Keratinocyte (primary cell): ENCODE measurements around the gene TP73. TPM values are rescaled to one million over a fixed set of nuclear protein-coding genes. Genes with fewer than 3 reads are reported as not detected.

Source experiments
- DNase-seq: peaks from one replicate; pipeline ENCODE4 v3.0.0-alpha.2; 2011; ENCODE audit warnings: low read depth, missing footprints, low spot score
- FAIRE-seq: peaks from 2 replicates; lab custom pipeline; 2011; peaks lifted over from hg19 to GRCh38; lab: Jason Lieb, UNC
- H2AFZ ChIP-seq: 2 replicates; pipeline ENCODE4 v1.6.0; 2012; ENCODE audit warnings: low read length, control low read depth, inconsistent platforms; ENCODE audit not compliant: control insufficient read depth
- H3K27ac ChIP-seq: 2 replicates; pipeline ENCODE4 v1.5.1; 2011; ENCODE audit warnings: low read length; ENCODE audit not compliant: control insufficient read depth, insufficient read depth
- H3K27me3 ChIP-seq: 3 replicates; pipeline ENCODE4 v1.6.0; 2011; ENCODE audit warnings: low read length; ENCODE audit not compliant: control insufficient read depth, insufficient read depth; ENCODE audit errors: extremely low read depth
- H3K36me3 ChIP-seq, 2 experiments: 2 replicates in 1 of 2; 3 replicates in 1 of 2; pipeline ENCODE4 v1.5.1; 2011; ENCODE audit warnings: low read length in 2 of 2, mild to moderate bottlenecking in 1 of 2; ENCODE audit not compliant: control insufficient read depth in 2 of 2, insufficient read depth in 2 of 2; ENCODE audit errors: extremely low read depth in 1 of 2
- H3K4me1 ChIP-seq: 3 replicates; pipeline ENCODE4 v1.5.1; 2011; ENCODE audit warnings: low read length; ENCODE audit not compliant: control insufficient read depth, insufficient read depth; ENCODE audit errors: extremely low read depth
- H3K4me2 ChIP-seq: 3 replicates; pipeline ENCODE4 v1.6.0; 2011; ENCODE audit warnings: low read depth, low read length; ENCODE audit not compliant: control insufficient read depth, insufficient read depth; ENCODE audit errors: extremely low read depth
- H3K4me3 ChIP-seq, 3 experiments: fragments of 200-600 bp in 1 of 3; sonication (generic) in 1 of 3; 2 replicates in 2 of 3; 3 replicates in 1 of 3; pipeline ENCODE4 v1.5.1; 2011 to 2016; ENCODE audit warnings: low read length in 3 of 3, mild to moderate bottlenecking in 3 of 3, control low read depth in 2 of 3, inconsistent platforms in 1 of 3, low read depth in 1 of 3, mixed read lengths in 1 of 3, mixed run types in 1 of 3, moderate library complexity in 1 of 3; ENCODE audit not compliant: control insufficient read depth in 2 of 3, insufficient read depth in 2 of 3; ENCODE audit errors: extremely low read depth in 1 of 3
- H3K79me2 ChIP-seq: 2 replicates; pipeline ENCODE4 v1.6.0; 2012; ENCODE audit warnings: low read length; ENCODE audit not compliant: control insufficient read depth, insufficient read depth
- H3K9ac ChIP-seq: 3 replicates; pipeline ENCODE4 v1.6.0; 2011; ENCODE audit warnings: low read length; ENCODE audit not compliant: control insufficient read depth, insufficient read depth; ENCODE audit errors: extremely low read depth
- H3K9me1 ChIP-seq: 3 replicates; pipeline ENCODE4 v1.6.0; 2011; ENCODE audit warnings: low read length; ENCODE audit not compliant: control insufficient read depth, insufficient read depth; ENCODE audit errors: extremely low read depth
- H3K9me3 ChIP-seq: 2 replicates; pipeline ENCODE4 v1.5.1; 2012; ENCODE audit warnings: low read depth, low read length; ENCODE audit not compliant: control insufficient read depth
- H4K20me1 ChIP-seq: 3 replicates; pipeline ENCODE4 v1.6.0; 2011; ENCODE audit warnings: low read length; ENCODE audit not compliant: control insufficient read depth, insufficient read depth; ENCODE audit errors: extremely low read depth
- EZH2 ChIP-seq: IDR thresholded peaks from one replicate; pipeline ENCODE4 v1.6.1; 2012; ENCODE audit warnings: inconsistent platforms, mild to moderate bottlenecking, low read length, moderate library complexity
- dilution Hi-C: fragments of 300-500 bp; cut with MboI; formaldehyde crosslinking; loops from one replicate; pipeline ENCODE4 v1.7.0; 2020; ENCODE audit warnings: low sequenced_read_pairs; ENCODE audit not compliant: extremely low pct_ligation_motif_present
- polyA plus RNA-seq, 5 experiments: library from polyadenylated mRNA; depleted of rRNA in 3 of 5; stranded (reverse) in 3 of 5; stranded (forward) in 1 of 5; unstranded in 1 of 5; fragments of >200 nt; gene quantifications; 1 replicate in 1 of 5; 2 replicates in 3 of 5; 3 replicates in 1 of 5; pipeline versions ENCODE4 v1.2.1 to v1.2.3, GENCODE V29; 2011 to 2012; ENCODE audit warnings: missing spikeins in 2 of 5, low read depth in 1 of 5, low replicate concordance in 1 of 5
- TF ChIP-seq, protein P1 (sequence below), 3 experiments: IDR thresholded peaks in 1 of 3; conservative IDR thresholded peaks in 1 of 3; optimal IDR thresholded peaks in 1 of 3; 2 replicates in 2 of 3; 3 replicates in 1 of 3; pipeline versions ENCODE3 to v1.5.1; 2011; ENCODE audit warnings: low read length in 3 of 3, mild to moderate bottlenecking in 3 of 3, moderate library complexity in 2 of 3, control low read depth in 1 of 3, inconsistent platforms in 1 of 3; ENCODE audit not compliant: insufficient read depth in 2 of 3; ENCODE audit errors: extremely low read depth in 1 of 3

TP73 gene
- polyA plus RNA-seq, 1 donor (not counting 4 experiments of a cell fraction or from before 2014, with no cell fraction given): 0.14 TPM

DNA sequence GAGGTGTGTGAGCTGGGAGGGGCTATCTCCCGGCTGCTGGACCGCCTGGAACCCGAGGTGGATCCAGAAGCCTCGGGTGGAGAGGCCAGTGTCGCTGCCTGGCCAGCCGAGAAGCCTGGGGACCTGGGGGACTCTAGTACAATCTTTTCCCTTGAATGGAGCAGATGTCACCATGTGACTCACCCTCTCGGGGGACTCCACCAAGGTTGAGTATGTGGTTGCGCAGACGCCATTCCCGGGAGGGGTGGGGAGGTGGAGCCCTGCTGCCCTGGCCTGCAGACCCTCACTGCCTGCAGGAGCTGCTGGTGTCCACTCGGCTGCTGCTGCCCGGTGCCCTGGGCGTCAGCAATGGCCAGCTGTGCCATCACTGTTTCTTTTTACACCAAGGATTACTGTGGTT lies 40.3 kb downstream of the TP73 start:
- TF ChIP-seq, protein P1, sequence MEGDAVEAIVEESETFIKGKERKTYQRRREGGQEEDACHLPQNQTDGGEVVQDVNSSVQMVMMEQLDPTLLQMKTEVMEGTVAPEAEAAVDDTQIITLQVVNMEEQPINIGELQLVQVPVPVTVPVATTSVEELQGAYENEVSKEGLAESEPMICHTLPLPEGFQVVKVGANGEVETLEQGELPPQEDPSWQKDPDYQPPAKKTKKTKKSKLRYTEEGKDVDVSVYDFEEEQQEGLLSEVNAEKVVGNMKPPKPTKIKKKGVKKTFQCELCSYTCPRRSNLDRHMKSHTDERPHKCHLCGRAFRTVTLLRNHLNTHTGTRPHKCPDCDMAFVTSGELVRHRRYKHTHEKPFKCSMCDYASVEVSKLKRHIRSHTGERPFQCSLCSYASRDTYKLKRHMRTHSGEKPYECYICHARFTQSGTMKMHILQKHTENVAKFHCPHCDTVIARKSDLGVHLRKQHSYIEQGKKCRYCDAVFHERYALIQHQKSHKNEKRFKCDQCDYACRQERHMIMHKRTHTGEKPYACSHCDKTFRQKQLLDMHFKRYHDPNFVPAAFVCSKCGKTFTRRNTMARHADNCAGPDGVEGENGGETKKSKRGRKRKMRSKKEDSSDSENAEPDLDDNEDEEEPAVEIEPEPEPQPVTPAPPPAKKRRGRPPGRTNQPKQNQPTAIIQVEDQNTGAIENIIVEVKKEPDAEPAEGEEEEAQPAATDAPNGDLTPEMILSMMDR (optimal IDR thresholded peaks at IDR 0.05 in 1 of 3, IDR thresholded peaks at IDR 0.05 in 1 of 3, conservative IDR thresholded peaks at IDR 0.05 in 1 of 3; ENCODE audit: extremely low read depth in 1 of 3, insufficient read depth in 2 of 3, low read length in 3 of 3): no peak
- no peak for TF ChIP-seq EZH2
- Histone ChIP-seq H4K20me1 (no peaks in the 10 kb centered on the region), H3K9ac (no peak overlapping the region), H2AFZ (no peak overlapping the region), H3K9me3 (no peaks in the 10 kb centered on the region), H3K4me1 (peaks cover 28% of the 10 kb centered on the region), H3K4me2 (no peak overlapping the region), H3K27ac (no peak overlapping the region), H3K9me1 (peaks cover 3% of the 10 kb centered on the region), H3K4me3 (no peak overlapping the region), H3K27me3 (no peaks in the 10 kb centered on the region), H3K36me3 (no peaks in the 10 kb centered on the region), H3K79me2 (no peaks in the 10 kb centered on the region)
- DNase-seq (no peak), FAIRE-seq (no peak)
- dilution Hi-C loops: no loop called here

- H3K4me3 ChIP-seq: no peak overlapping the region
- H3K9ac ChIP-seq: no peak overlapping the region
- DNase-seq: no peak
- dilution Hi-C loops: no loop called here
- no peaks in the 10 kb centered on the region for H3K9me3 ChIP-seq
- FAIRE-seq: no peak
- TF ChIP-seq EZH2: no peak
- no peak overlapping the region for H3K4me2 ChIP-seq
- H3K27me3 ChIP-seq: no peaks in the 10 kb centered on the region
- H3K9me1 ChIP-seq: peaks cover 3% of the 10 kb centered on the region
- no peak overlapping the region for H3K27ac ChIP-seq
- H4K20me1 ChIP-seq: no peaks in the 10 kb centered on the region
- no peak overlapping the region for H2AFZ ChIP-seq
- H3K36me3 ChIP-seq: no peaks in the 10 kb centered on the region
- no peaks in the 10 kb centered on the region for H3K79me2 ChIP-seq
- peaks cover 29% of the 10 kb centered on the region for H3K4me1 ChIP-seq
Observed at GRCh38 chr1:3693321-3693720, 41.0 kb downstream of the TP73 start.
